LNCAP (cell line): ENCODE data around the gene MBTPS1.

ENCODE experiments used
- TF ChIP-seq, protein P1 (sequence below): fragments of 450-650 bp; IDR thresholded peaks from 2 replicates; pipeline ENCODE4 v1.5.1; 2017; ENCODE audit warnings: mild to moderate bottlenecking

MBTPS1 gene

DNA sequence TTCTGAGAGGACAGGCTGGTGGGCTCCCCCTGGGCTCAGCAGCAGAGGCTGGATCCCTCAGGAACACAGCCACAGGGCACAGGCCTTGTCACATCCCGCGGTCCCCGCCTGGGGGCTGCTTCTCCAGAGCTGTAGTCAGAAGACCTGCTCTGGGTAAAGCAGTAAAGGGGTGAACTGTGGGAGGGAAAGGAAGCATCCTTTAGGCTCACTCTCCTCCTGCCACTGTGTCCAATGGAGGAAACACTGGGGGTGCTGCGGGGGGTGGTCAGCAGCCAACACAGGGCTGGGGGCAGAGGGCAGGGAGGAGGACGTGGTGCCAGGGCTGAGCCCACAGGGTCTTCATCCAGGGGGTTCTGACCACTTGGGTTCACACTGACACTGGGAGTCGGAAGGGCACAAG is 69.1 kb downstream of the MBTPS1 start:
- TF ChIP-seq, protein P1, sequence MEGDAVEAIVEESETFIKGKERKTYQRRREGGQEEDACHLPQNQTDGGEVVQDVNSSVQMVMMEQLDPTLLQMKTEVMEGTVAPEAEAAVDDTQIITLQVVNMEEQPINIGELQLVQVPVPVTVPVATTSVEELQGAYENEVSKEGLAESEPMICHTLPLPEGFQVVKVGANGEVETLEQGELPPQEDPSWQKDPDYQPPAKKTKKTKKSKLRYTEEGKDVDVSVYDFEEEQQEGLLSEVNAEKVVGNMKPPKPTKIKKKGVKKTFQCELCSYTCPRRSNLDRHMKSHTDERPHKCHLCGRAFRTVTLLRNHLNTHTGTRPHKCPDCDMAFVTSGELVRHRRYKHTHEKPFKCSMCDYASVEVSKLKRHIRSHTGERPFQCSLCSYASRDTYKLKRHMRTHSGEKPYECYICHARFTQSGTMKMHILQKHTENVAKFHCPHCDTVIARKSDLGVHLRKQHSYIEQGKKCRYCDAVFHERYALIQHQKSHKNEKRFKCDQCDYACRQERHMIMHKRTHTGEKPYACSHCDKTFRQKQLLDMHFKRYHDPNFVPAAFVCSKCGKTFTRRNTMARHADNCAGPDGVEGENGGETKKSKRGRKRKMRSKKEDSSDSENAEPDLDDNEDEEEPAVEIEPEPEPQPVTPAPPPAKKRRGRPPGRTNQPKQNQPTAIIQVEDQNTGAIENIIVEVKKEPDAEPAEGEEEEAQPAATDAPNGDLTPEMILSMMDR: no peak

DNA sequence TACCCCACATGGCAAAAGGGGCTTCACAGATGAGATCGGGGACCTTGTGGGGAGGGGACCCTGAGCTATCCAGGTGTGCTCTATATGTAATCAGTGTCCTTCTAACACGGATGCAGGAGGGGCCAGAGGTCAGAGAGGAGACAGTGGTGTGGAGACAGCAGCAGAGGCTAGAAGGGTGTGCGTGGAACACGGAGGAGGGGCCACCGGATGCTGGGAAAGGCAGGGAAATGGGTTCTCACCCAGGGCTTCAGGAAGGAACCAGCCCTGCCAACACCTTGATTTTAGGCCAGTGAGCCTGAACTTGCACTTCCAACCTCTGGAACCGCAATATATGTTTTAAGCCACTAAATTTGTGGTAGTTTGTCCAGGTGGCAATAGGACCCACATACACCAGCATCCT is 69.5 kb downstream of the MBTPS1 start:
- TF ChIP-seq, protein P1: no peak

DNA sequence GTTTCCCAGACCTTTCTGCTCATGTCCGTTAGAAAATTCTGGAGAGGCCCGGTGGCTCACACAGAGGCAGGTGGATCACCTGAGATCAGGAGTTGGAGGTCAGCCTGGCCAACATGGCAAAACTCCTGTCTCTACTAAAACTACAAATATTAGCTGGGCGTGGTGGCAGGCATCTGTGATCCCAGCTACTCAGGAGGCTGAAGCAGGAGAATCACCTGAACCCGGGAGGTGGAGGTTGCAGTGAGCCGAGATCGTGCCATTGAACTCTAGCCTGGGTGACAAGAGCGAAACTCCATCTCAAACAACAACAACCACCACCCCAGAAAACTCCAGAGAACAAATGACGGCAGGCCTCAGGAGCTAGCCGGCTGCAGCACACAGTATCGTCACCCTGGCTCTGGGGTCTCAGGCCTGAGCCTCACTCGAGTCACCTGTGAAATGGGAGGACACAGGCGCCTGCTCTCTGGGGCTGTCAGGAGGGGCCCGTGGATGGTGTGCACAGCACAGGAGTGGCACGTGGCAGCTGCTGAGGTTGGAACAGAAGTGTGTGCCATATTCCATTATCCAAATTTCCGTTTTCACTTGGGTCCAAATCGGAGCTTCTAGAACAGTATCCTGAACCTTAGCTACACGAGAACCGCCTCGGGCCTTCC is 70.8 kb downstream of the MBTPS1 start:
- TF ChIP-seq, protein P1: no peak

DNA sequence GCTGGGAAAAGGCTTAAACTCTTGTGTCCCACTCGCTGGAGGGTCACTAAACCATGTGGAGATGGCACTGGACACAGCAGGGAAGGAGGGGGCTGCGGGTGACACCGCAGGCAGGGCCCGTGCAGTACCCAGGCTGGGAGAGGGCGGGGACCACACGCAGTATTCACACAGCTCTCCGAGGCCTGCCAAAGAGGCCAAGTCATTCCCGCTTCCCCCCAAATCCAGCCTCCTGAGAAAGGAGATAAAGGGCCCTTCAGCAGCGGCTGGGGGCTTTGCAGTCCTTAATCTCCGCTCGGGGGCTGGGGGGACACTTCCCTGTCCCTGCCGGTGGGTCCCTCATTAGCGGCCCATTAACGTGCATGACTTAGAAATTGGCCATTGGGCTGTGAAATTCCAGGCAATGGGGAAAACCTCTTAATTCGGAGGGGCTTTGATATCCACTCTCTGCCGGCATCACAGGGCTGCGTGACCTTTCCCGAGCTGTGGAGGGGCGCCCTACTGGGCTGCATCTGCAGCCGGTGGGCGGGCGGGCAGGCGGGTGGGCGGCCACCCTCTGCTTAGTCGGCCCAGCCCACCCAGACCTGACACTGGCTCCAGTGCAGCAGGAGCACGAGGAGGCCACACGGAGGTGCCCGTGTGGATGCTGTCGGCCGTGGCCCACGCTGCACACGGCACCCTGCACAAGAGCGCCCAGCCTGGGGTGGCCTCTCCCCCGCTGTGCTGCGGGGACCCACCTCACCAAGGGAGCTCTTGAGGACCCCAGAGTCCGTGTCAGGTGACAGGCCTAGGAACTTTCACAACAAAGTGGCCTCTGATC is 71.5 kb downstream of the MBTPS1 start:
- TF ChIP-seq, protein P1: no peak

DNA sequence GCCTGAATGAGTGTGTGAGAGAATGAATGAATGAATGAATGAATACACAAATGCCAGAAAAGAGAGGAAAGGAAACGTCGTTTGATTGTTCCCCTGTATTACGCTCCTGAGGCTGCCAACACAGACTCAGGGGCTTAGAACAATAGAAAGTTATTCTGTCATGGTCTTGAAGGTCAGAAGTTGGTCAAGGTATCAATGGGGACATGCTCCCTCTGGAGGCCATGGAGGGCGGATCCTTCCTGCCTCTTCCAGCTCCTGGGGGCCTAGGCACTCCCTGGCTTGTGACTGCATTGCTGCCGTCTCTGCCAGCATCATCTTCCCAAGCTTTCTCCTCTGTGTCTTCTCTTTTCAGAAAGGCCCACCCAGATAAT is 72.6 kb downstream of the MBTPS1 start:
- TF ChIP-seq, protein P1: peak; percentile 40; the same call in 1 of the 2 replicates

DNA sequence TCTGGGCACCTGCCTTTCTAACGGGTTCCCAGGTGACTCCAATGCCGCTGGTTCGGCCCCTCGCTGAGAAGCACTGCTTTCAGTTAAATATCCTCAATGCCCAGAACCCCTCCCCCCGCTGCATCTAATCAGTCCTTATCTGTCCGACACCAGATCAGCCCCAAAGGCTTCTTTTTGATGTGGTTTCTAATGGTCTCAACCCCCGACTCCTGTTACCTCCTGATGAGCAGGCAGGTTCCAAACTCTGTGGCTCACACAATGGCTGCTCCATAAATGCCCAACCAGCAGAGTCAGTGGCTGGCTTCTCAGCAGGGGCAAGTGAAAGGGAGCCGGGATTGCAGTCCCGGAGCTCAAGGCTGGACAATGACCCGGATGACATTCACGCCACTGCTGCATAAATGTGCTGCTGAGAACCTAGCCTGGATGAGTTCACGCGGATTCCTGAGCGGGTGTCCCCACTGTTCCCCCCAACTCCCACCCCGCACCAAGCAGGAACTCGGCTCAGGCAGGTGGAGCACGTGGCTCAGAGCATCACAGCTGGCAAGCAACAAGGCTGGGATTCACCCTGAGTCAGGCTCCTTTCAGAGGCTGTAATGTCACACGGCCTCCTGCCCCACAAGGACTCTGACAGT is 73.1 kb downstream of the MBTPS1 start:
- TF ChIP-seq, protein P1: no peak

DNA sequence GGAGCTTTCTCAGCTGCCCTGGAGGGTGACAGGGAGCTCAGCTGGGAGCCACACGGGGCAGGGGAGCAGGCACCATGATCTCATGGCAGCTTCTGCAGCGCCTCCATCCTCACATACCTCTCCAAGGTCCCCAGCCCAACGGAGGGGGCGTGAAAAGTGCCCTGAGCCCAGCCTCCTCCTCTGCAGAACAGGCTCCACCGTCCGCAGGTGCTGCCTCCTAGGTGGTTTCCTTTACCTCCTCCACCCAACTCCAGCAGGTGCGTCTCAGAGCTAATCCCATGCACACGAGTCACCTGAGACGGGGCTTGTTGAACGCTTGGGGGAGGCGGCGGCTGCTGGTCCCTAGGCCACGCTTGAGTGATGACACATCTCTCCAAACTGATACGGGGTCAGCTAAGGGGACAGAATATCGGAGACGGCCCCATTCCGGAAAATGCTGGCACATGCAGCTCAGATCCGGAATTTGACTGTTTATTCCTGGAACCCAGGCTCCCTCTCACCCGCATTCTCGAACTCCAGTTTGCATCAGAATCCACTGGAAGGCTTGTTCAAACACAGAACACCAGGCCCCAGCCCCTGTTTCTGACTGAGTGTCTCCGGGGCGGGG is 73.8 kb downstream of the MBTPS1 start:
- TF ChIP-seq, protein P1: no peak
